MCF 10A (cell line): ENCODE measurements around the gene WDR7. TPM values are rescaled to one million over a fixed set of nuclear protein-coding genes. Genes with fewer than 3 reads are reported as not detected.

Source experiments
- BruUV-seq: library from RNA; stranded (reverse); fragments of 400-500 nt; replicated peaks from 2 replicates; lab custom pipeline; 2021; lab: Mats Ljungman, UMichigan
- CTCF ChIA-PET: fragments of 300-600 bp; sonication (Branson Sonifier 250); formaldehyde crosslinking; extraction: SDS; loops from one replicate; lab custom pipeline; 2021; ENCODE audit warnings: antibody characterized with exemption, inconsistent platforms; lab: Yijun Ruan, JAX
- POLR2A ChIA-PET: fragments of 300-600, 350-650 bp; sonication (Branson Sonifier 250); formaldehyde crosslinking; extraction: SDS; loops from one replicate; lab custom pipeline; 2020; ENCODE audit warnings: antibody characterized with exemption, inconsistent platforms; lab: Yijun Ruan, JAX
- DNase-seq: peaks from one replicate; pipeline ENCODE4 v3.0.0-alpha.2; 2018; ENCODE audit not compliant: unreplicated experiment
- H3K27ac Mint-ChIP-seq: one replicate; pipeline ENCODE4 v1.8.0; 2022; ENCODE audit warnings: mild to moderate bottlenecking, low read depth, mixed read lengths; ENCODE audit not compliant: unreplicated experiment
- H3K27me3 Mint-ChIP-seq: one replicate; pipeline ENCODE4 v1.8.0; 2022; ENCODE audit warnings: mixed read lengths; ENCODE audit not compliant: insufficient read depth, unreplicated experiment
- H3K36me3 Mint-ChIP-seq: one replicate; pipeline ENCODE4 v1.8.0; 2022; ENCODE audit warnings: mild to moderate bottlenecking, moderate library complexity, mixed read lengths; ENCODE audit not compliant: insufficient read depth, unreplicated experiment
- H3K4me1 Mint-ChIP-seq: one replicate; pipeline ENCODE4 v1.8.0; 2022; ENCODE audit warnings: mixed read lengths; ENCODE audit not compliant: insufficient read depth, unreplicated experiment
- H3K4me3 Mint-ChIP-seq: one replicate; pipeline ENCODE4 v1.8.0; 2022; ENCODE audit warnings: mild to moderate bottlenecking, moderate library complexity, mixed read lengths; ENCODE audit not compliant: unreplicated experiment
- H3K9me3 Mint-ChIP-seq: one replicate; pipeline ENCODE4 v1.8.0; 2022; ENCODE audit warnings: mixed read lengths; ENCODE audit not compliant: unreplicated experiment
- intact Hi-C: fragments of 100-400 bp; cut with micrococcal nuclease; formaldehyde crosslinking; loops from 2 replicates; pipeline ENCODE4 v1.14.1; 2022
- total RNA-seq: library from RNA; stranded (reverse); gene quantifications from 2 replicates; pipeline ENCODE4 v1.2.3, GENCODE V29; 2022
- TF ChIP-seq, protein P1 (sequence below): fragments of 200-600 bp; IDR thresholded peaks from one replicate; pipeline ENCODE4 v1.8.0; 2022; ENCODE audit warnings: antibody characterized with exemption, mild to moderate bottlenecking; ENCODE audit not compliant: unreplicated experiment

The WDR7 gene
- total RNA-seq, 1 experiment from 2014 or later: 12.6 TPM

DNA sequence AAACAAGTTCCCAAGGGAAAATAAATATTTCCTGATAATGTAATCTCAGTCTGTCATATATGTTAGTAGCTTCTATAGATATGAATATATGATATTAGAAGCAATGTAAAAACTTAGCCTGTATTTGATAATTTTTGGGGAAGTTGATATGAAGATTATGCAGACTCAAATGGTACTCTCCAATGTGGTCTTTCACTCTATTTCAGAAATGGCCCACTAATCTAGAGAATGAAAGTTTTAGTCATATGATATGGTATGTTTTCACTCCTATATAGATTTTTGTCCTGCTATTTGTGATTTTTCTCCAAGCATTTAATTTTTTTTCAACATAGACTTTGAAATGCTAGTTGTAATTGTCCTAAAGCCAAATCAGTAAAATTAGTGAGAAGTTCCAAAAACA is 259.1 kb downstream of the WDR7 start:
- no peak for DNase-seq
- intact Hi-C loops: no loop called here
- no peaks in the 10 kb centered on the region for H3K4me1 Mint-ChIP-seq
- no TSS peak for BruUV-seq
- H3K36me3 Mint-ChIP-seq: no peaks in the 10 kb centered on the region
- POLR2A ChIA-PET: interaction anchor here (0.6 kb wide), 1 partner anchor 13 kb away, joined by 3 read pairs; no protein-coding TSS in a partner anchor
- TF ChIP-seq, protein P1, sequence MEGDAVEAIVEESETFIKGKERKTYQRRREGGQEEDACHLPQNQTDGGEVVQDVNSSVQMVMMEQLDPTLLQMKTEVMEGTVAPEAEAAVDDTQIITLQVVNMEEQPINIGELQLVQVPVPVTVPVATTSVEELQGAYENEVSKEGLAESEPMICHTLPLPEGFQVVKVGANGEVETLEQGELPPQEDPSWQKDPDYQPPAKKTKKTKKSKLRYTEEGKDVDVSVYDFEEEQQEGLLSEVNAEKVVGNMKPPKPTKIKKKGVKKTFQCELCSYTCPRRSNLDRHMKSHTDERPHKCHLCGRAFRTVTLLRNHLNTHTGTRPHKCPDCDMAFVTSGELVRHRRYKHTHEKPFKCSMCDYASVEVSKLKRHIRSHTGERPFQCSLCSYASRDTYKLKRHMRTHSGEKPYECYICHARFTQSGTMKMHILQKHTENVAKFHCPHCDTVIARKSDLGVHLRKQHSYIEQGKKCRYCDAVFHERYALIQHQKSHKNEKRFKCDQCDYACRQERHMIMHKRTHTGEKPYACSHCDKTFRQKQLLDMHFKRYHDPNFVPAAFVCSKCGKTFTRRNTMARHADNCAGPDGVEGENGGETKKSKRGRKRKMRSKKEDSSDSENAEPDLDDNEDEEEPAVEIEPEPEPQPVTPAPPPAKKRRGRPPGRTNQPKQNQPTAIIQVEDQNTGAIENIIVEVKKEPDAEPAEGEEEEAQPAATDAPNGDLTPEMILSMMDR: no peak
- H3K27ac Mint-ChIP-seq: no peak overlapping the region
- no peaks in the 10 kb centered on the region for H3K9me3 Mint-ChIP-seq
- H3K27me3 Mint-ChIP-seq: no peaks in the 10 kb centered on the region
- CTCF ChIA-PET: interaction anchor here (1.0 to 1.2 kb wide), 2 partner anchors 537 to 654 kb away, joined by 3 to 7 read pairs; no protein-coding TSS in a partner anchor
- H3K4me3 Mint-ChIP-seq: no peak overlapping the region

DNA sequence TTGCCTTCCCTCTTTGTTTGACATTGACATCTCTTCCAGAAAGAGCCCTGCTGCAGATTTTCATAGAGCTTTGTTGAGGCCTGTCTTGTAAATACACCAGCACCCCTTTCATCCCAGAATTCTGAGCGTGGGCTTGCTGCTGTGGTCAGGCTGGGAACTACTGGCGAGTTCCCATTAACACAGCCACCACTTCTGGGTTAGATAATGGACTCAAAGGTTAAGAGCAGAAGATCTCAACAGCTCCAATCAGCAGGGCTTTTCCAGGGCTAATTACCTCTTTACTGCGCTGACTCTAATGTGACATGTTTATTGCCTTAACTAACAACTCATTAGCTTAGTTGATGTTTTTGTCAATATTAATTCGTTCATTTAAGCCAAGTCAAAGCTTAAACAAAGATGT is 259.8 kb downstream of the WDR7 start:
- Mint-ChIP-seq H3K9me3 (no peaks in the 10 kb centered on the region), H3K4me3 (no peak overlapping the region), H3K27ac (no peak overlapping the region), H3K36me3 (no peaks in the 10 kb centered on the region), H3K4me1 (no peaks in the 10 kb centered on the region), H3K27me3 (no peaks in the 10 kb centered on the region)
- no peak for DNase-seq
- intact Hi-C loops: no loop called here
- no TSS peak for BruUV-seq
- CTCF ChIA-PET: interaction anchor here (0.7 to 1.2 kb wide), 2 partner anchors 143 to 536 kb away, joined by 3 to 4 read pairs; no protein-coding TSS in a partner anchor
- TF ChIP-seq, protein P1: no peak
- POLR2A ChIA-PET: interaction anchor here (1.5 kb wide), 1 partner anchor 9 kb away, joined by 5 read pairs; no protein-coding TSS in a partner anchor

DNA sequence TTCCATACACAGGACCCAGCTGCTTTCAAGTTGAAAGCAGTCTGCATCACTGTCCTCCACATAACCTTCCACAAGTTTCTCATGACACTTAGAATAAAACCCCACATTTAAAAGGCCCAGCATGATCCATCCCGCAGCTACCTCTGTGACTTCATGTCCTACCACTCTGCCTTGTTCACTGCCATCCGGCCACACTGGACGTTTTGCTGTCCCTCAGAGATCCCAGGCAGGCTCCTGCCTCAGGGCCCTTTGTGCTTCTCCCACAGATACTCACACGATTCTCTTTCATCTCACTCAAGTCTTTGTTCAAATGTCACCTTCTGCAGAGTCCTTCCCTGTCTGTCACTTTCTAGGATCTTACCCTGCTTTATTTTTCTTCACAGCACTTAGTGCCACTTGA is 262.8 kb downstream of the WDR7 start:
- intact Hi-C loops: no loop called here
- no TSS peak for BruUV-seq
- Mint-ChIP-seq H3K27ac (no peak overlapping the region), H3K36me3 (no peaks in the 10 kb centered on the region), H3K4me3 (no peak overlapping the region), H3K4me1 (no peaks in the 10 kb centered on the region), H3K27me3 (no peaks in the 10 kb centered on the region), H3K9me3 (no peaks in the 10 kb centered on the region)
- ChIA-PET POLR2A (interaction anchor here (0.7 to 1.1 kb wide), 3 partner anchors 11 to 23 kb away, joined by 3 to 4 read pairs (median 3); no protein-coding TSS in a partner anchor), CTCF (no interaction called here)
- TF ChIP-seq, protein P1: no peak
- DNase-seq: no peak

DNA sequence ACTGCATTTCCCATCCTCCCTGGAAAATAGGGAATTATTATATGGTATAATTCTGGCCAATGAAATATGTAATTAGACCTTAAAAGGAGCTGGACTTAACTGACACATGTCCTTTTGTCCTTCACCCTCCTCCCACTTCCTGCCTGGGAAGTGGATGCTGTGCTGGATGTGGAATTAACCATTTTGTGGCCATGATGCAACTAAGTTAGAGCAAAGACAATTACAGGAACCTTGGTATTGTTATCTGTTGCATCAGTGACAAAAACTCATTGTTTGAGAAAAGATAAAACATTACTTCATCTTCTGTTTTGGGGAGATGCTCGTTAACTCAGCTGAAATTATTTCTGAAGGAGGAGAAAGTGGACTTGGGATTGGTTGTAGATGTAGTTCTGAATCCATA is 268.0 kb downstream of the WDR7 start:
- TF ChIP-seq, protein P1: no peak
- no peak for DNase-seq
- ChIA-PET CTCF (no interaction called here), POLR2A (no interaction called here)
- H3K4me3 Mint-ChIP-seq: no peak overlapping the region
- H3K9me3 Mint-ChIP-seq: no peaks in the 10 kb centered on the region
- BruUV-seq: no TSS peak
- intact Hi-C loops: no loop called here
- no peaks in the 10 kb centered on the region for H3K4me1 Mint-ChIP-seq
- no peaks in the 10 kb centered on the region for H3K36me3 Mint-ChIP-seq
- H3K27me3 Mint-ChIP-seq: no peaks in the 10 kb centered on the region
- H3K27ac Mint-ChIP-seq: no peak overlapping the region
